Ishikawa (cell line): Measurements from ENCODE around the gene ARHGAP45.

ENCODE experiments used
- CREB1 ChIP-seq: IDR thresholded peaks from 2 replicates; pipeline ENCODE4 v1.6.1; 2012; ENCODE audit warnings: low read depth
- EP300 ChIP-seq: IDR thresholded peaks from 2 replicates; pipeline ENCODE4 v1.6.1; 2012; ENCODE audit warnings: borderline replicate concordance
- TF ChIP-seq, protein P1 (sequence below): IDR thresholded peaks from 2 replicates; pipeline ENCODE4 v1.6.1; 2012; ENCODE audit warnings: low read depth, mild to moderate bottlenecking

GRCh38 chr19:1035998-1036621 lies 30.9 kb upstream of the ARHGAP45 start:
- TF ChIP-seq, protein P1, sequence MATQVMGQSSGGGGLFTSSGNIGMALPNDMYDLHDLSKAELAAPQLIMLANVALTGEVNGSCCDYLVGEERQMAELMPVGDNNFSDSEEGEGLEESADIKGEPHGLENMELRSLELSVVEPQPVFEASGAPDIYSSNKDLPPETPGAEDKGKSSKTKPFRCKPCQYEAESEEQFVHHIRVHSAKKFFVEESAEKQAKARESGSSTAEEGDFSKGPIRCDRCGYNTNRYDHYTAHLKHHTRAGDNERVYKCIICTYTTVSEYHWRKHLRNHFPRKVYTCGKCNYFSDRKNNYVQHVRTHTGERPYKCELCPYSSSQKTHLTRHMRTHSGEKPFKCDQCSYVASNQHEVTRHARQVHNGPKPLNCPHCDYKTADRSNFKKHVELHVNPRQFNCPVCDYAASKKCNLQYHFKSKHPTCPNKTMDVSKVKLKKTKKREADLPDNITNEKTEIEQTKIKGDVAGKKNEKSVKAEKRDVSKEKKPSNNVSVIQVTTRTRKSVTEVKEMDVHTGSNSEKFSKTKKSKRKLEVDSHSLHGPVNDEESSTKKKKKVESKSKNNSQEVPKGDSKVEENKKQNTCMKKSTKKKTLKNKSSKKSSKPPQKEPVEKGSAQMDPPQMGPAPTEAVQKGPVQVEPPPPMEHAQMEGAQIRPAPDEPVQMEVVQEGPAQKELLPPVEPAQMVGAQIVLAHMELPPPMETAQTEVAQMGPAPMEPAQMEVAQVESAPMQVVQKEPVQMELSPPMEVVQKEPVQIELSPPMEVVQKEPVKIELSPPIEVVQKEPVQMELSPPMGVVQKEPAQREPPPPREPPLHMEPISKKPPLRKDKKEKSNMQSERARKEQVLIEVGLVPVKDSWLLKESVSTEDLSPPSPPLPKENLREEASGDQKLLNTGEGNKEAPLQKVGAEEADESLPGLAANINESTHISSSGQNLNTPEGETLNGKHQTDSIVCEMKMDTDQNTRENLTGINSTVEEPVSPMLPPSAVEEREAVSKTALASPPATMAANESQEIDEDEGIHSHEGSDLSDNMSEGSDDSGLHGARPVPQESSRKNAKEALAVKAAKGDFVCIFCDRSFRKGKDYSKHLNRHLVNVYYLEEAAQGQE: no peak
- no peak for TF ChIP-seq EP300
- no peak for TF ChIP-seq CREB1
